H4 (cell line): Measurements from ENCODE around the gene CD300A. TPM values are rescaled to one million over a fixed set of nuclear protein-coding genes. Genes with fewer than 3 reads are reported as not detected.
A peak's percentile ranks its signal among the peaks of the same experiment; 100 is the strongest.
"Not testable (repeated sequence)": the region's sequence is repeated elsewhere in the genome, so short reads cannot be mapped to it uniquely, and the experiment has no call there.

Experiments used
- DNase-seq: peaks from one replicate; pipeline ENCODE4 v3.0.0-alpha.2; 2015; ENCODE audit warnings: low spot score
- total RNA-seq: library from RNA; depleted of rRNA; stranded (reverse); fragments of >200 nt; shearing (Covaris generic); gene quantifications from 2 replicates; pipeline ENCODE4 v1.2.3, GENCODE V29; 2014

CD300A gene
- total RNA-seq, 1 experiment from 2014 or later = not detected

DNA sequence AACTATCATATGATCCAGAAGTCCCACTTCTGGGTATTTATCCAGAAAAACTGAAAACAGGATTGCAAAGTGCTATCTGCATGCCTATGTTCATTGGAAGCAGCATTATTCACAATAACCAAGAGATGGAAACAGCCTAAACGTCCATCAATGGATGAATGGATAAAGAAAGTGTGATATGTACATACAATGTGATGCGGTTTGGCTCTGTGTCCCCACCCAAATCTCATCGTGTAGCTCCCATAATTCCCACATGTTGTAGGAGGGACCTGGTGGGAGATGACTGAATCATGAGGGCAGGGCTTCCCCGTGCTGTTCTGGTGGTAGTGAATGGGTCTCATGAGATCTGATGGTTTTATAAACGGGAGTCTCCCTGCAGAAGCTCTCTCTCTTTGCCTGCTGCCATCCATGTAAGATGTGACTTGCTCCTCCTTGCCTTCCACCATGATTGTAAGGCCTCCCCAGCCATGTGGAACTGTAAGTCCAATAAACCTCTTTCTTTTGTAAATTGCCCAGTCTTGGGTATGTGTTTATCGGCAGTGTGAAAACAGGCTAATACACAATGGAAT, 52.1 kb downstream of the CD300A start:
- not testable (repeated sequence) for DNase-seq

GRCh38 chr17:74520016-74520434, 53.6 kb downstream of the CD300A start:
- DNase-seq = no peak

DNA sequence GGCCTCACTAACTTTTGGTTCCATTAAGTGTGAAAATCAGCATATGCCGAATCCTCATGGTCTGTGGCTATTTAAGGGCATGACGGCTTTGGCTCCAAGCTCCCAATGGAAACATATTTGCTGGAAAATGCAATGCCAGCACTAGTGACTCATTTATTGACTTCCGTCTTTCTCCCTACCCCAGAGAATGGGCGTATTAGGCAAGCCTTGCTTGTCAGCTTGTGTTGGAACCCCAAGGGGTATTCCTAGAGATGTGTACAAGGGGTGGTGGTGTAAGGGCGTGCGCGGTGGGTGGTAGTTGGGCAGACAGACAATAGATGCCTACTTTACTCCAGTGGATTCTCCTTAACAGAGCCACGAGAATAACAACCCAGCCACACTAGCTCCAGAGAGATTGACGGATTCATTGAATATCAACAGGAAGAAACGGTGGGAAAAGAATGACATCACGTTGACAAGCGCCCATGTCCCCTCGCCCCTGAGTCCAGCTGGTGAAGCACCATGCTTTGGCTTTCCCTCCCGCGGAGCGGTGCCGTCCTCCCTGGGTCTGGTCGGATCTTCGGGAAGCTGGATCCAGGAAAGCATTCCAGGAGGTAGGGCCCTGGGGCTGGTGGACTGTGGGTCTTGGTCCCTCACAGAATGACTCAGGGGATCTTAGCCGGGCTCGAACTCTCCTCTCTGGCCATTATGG, 54.5 kb downstream of the CD300A start:
- peak; percentile 36 for DNase-seq

GRCh38 chr17:74521701-74522201, 55.3 kb downstream of the CD300A start:
- DNase-seq = no peak

DNA sequence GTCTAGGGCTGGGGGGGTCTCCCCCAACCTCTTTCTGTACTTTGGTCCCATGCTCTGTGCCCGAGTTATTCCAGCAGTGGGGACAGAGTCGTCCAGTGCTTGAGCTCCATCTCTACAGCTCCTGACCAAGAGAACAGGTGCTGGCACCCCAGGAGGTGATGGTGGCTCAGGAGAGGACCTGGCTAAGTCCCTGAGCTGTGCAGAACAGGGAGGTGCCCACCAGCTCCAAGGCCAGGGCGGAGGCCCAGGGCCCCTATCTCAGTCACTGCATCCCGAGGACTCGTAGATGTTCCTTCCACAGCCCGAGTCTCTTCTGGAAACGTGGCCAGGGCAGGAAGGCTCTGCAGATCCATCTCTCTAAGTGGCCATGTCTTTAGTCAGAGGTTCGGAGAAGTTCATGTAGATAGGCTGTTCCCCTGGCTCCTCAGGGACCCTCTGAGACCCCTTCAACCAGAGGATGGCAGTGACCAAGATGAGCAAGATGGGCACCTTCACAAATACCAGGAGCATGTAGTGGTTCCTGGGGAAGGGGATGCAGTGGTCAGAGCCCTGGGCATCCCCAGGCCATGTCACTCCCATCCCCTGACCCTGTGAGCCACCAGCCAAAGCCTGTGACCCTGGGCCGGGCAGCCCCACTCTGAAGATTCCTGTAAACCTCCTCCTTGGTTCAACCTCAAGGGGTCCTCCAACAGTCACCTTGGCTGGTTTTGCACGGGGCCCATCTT, 56.1 kb downstream of the CD300A start:
- no peak for DNase-seq

GRCh38 chr17:74523308-74523707, 56.9 kb downstream of the CD300A start:
- no peak for DNase-seq

DNA sequence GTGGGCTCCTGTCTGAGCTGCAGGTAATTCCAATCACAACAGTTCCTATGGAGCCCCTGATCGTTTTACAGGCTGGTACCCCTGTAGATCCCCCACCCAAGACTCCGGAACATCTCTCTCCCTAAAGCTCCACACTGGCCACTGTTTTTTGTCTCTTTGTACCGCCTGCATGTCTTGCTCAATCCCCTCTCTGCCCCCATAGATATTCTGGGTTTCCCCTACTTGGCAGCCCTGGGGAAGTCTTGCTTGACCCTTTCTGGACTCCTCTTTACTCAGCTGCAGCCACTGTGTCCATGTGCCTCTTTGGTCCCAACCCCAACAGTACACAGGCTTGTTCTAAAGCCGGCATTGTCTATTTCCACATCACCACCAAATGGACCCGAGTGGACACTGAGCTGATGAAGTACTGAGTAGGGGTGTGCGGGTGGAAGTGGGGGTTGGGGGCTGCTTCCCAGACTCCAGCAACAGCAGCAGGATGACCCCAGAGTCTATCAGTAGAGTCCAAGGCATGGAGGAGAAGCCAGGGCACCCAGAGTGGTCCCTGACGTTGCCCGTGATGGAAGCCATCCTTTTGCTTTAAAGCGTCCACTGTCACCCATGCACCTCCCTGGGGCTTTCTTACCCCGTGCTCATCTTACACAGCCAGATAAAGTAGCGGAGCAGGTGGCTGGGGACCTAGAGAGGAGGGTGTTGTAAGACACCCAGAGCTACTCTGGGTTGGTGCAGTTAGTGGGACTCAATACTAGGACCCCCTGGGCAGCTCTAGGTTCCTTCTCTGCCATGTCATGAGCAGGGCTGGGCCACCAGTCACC, 58.4 kb downstream of the CD300A start:
- no peak for DNase-seq

DNA sequence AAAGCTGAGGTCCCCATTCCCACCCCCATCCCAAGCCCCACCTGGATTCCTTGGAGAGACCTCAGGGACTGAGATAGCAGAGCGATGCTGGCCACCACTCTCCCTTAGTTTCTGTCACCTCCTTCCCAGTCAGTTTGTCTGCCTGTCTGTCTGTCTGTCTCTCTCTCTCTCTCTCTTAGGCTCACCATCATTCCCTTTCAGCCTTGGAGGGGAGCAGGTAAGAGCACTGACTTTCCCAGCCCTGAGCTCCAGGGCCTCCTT, 59.0 kb downstream of the CD300A start:
- no peak for DNase-seq

GRCh38 chr17:74525781-74526288, 59.4 kb downstream of the CD300A start:
- no peak for DNase-seq

DNA sequence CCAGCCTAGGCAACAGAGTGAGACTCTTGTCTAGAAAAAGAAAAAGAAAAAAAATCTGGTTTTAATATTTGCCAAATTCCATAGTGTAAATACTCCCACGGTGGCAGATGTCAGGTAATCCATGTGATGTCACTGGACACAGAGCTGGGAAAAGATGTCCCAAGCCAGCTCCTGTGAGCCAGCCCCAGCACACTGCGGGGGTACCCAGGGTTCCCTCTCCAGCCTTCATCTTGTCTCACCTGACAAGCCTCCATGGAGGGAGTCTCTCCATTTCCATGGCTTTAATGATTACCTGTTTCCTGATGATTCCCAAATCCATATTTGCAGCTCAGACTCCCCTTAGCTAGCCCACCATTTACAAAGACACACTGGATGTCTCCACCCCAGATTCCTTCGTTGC, 60.2 kb downstream of the CD300A start:
- no peak for DNase-seq

GRCh38 chr17:74527081-74527480, 60.6 kb downstream of the CD300A start:
- no peak for DNase-seq

DNA sequence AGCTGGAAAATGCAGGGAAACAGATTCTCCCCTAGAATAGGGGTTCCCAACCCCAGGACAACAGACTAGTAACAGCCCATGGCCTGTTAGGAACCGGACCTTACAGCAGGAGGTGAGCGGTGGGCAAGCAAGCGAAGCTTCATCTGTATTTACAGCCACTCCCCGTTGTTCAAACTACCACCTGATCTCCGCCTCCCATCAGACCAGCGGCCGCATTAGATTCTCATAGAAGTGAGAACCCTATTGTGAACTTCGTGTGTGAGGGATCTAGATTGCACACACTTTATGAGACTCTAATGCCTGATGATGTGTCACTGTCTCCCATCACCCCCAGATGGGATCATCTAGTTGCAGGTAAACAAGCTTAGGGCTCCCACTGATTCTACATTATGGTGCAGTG, 61.3 kb downstream of the CD300A start:
- DNase-seq = no peak

GRCh38 chr17:74528491-74529199, 62.2 kb downstream of the CD300A start:
- DNase-seq = no peak

DNA sequence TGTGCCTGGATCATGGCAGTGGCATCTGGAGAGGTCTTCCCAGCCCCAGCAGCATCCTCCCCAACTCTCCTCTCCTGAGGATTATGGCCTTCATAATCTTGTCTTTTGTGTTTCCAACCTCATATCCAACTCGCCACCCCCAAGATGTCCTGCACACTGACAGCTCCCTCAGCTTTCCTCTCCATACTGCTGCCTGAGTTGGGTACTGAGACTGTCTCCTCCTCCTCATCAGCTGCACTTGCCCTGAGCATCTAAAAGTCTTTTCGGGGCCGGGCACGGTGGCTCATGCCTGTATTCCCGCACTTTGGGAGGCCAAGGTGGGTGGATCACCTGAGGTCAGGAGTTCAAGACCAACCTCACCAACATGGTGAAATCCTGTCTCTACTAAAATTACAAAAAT, 62.8 kb downstream of the CD300A start:
- no peak for DNase-seq

- DNase-seq = no peak
Observed at GRCh38 chr17:74530831-74531150, 64.4 kb downstream of the CD300A start.

GRCh38 chr17:74531231-74531761, 64.9 kb downstream of the CD300A start, which contains the start of gene CD300LB:
Gene CD300LB (minus strand): TSS chr17:74531475. CDS start chr17:74531350, 125 bp downstream.
- DNase-seq = no peak

GRCh38 chr17:74532115-74532514, 65.7 kb downstream of the CD300A start:
- no peak for DNase-seq
